Measurements from ENCODE around the gene CLDN12.
"Not testable (repeated sequence)": the region's sequence is repeated elsewhere in the genome, so short reads cannot be mapped to it uniquely, and the experiment has no call there.

The CLDN12 gene

GRCh38 chr7:90430614-90431460 lies 27.6 kb downstream of the CLDN12 start:
- DNase-seq (ENCODE audit: low read depth, low spot score), result no peak
- no peak overlapping the region for H3K27ac ChIP-seq

GRCh38 chr7:90432752-90433151 lies 29.5 kb downstream of the CLDN12 start:
- DNase-seq (ENCODE audit: low read depth, low spot score), result no peak
- no peak overlapping the region for H3K27ac ChIP-seq

GRCh38 chr7:90433221-90433620 lies 30.0 kb downstream of the CLDN12 start:
- H3K27ac ChIP-seq, result no peak overlapping the region
- peak; percentile 18 for DNase-seq (ENCODE audit: low read depth, low spot score)

GRCh38 chr7:90445633-90446032 lies 42.4 kb downstream of the CLDN12 start:
- H3K27ac ChIP-seq, result no peak overlapping the region
- DNase-seq (ENCODE audit: low read depth, low spot score), result no peak

GRCh38 chr7:90446137-90446899 lies 43.1 kb downstream of the CLDN12 start:
- DNase-seq (ENCODE audit: low read depth, low spot score), result no peak
- H3K27ac ChIP-seq, result no peak overlapping the region

GRCh38 chr7:90453259-90453891 lies 50.1 kb downstream of the CLDN12 start:
- no peak overlapping the region for H3K27ac ChIP-seq
- DNase-seq (ENCODE audit: low read depth, low spot score), result no peak

GRCh38 chr7:90453931-90454330 lies 50.7 kb downstream of the CLDN12 start:
- no peak overlapping the region for H3K27ac ChIP-seq
- no peak for DNase-seq (ENCODE audit: low read depth, low spot score)

- DNase-seq (ENCODE audit: low read depth, low spot score), result no peak
- H3K27ac ChIP-seq, result no peak overlapping the region
These were observed 52.1 kb downstream of the CLDN12 start for GRCh38 chr7:90455163-90456030.

- no peak for DNase-seq (ENCODE audit: low read depth, low spot score)
- H3K27ac ChIP-seq, result no peak overlapping the region
These were observed 54.8 kb downstream of the CLDN12 start for GRCh38 chr7:90458104-90458503.

- no peak for DNase-seq (ENCODE audit: low read depth, low spot score)
- H3K27ac ChIP-seq, result no peak overlapping the region
These were observed 56.6 kb downstream of the CLDN12 start for GRCh38 chr7:90459888-90460287.

- H3K27ac ChIP-seq, result no peak overlapping the region
- DNase-seq (ENCODE audit: low read depth, low spot score), result peak; percentile 12
These were observed 58.0 kb downstream of the CLDN12 start for GRCh38 chr7:90461219-90461618.

- DNase-seq (ENCODE audit: low read depth, low spot score); H3K27ac ChIP-seq: not testable (repeated sequence)
These were observed 59.9 kb downstream of the CLDN12 start for GRCh38 chr7:90463151-90463628.

Measured in epithelial cell of prostate (primary cell).